ENCODE results near the gene MX1. TPM values are rescaled to one million over a fixed set of nuclear protein-coding genes. Genes with fewer than 3 reads are reported as not detected.

The MX1 gene
- total and polyA plus RNA-seq, 2 donors (not counting 3 experiments of a cell fraction or from before 2014, with no cell fraction given) = 5.9 to 25.1 TPM

GRCh38 chr21:41491412-41491811 lies 65.4 kb downstream of the MX1 start:
- intact Hi-C loops (cut with micrococcal nuclease) (no loop called here), dilution Hi-C loops (cut with MboI; ENCODE audit: extremely low pct_ligation_motif_present, low sequenced_read_pairs) (no loop called here)
- CTCF ChIA-PET = interaction anchor here (0.6 kb wide), 1 partner anchor 100 kb away, joined by 3 read pairs; no protein-coding TSS in a partner anchor
- TF ChIP-seq MYC (IDR thresholded peaks at IDR 0.05; ENCODE audit: low read depth, low read length) = no peak
- no peak for TF ChIP-seq MAX (IDR thresholded peaks at IDR 0.05; ENCODE audit: insufficient read depth, insufficient read length)
- no peak for TF ChIP-seq GATA2 (IDR thresholded peaks at IDR 0.05; ENCODE audit: insufficient read depth, insufficient read length, low read depth, low read length)
- TF ChIP-seq EZH2 (IDR thresholded peaks at IDR 0.05; ENCODE audit: borderline replicate concordance, low read depth, low read length, severe bottlenecking) = no peak
- no peak for TF ChIP-seq FOS (IDR thresholded peaks at IDR 0.05; ENCODE audit: borderline replicate concordance, insufficient read depth, low read length)
- H3K9ac ChIP-seq (replicated peaks; ENCODE audit: extremely low read depth, insufficient read depth, low read length) = no peak overlapping the region
- H3K9me1 ChIP-seq (replicated peaks; ENCODE audit: control insufficient read depth, extremely low read depth, insufficient read depth, low read length) = no peaks in the 10 kb centered on the region
- FAIRE-seq (no peak), DNase-seq (ENCODE audit: low read depth, low spot score) (no peak)
- BruUV-seq (replicated peaks) = no TSS peak
- no peak overlapping the region for H3K27ac ChIP-seq (ENCODE audit: insufficient read depth, low read depth, low read length)
- H3K9me3 ChIP-seq (replicated peaks; ENCODE audit: control insufficient read depth, insufficient read depth, low read length) = no peaks in the 10 kb centered on the region
- no peak overlapping the region for H2AFZ ChIP-seq (ENCODE audit: low read depth, low read length)
- no peaks in the 10 kb centered on the region for H3K4me1 ChIP-seq (ENCODE audit: control insufficient read depth, extremely low read depth, insufficient read depth, low read length)
- no peak overlapping the region for H3K4me3 ChIP-seq (replicated peaks in 1 of 3; ENCODE audit: insufficient read depth in 1 of 3, low read depth in 1 of 3, low read length in 3 of 3)
- no peaks in the 10 kb centered on the region for H3K36me3 ChIP-seq (ENCODE audit: control insufficient read depth in 2 of 2, extremely low read depth in 1 of 2, insufficient read depth in 2 of 2, low read length in 2 of 2)
- H3K4me2 ChIP-seq (ENCODE audit: insufficient read depth, low read length) = no peak overlapping the region
- POLR2A ChIA-PET = no interaction called here
- H4K20me1 ChIP-seq (replicated peaks; ENCODE audit: control insufficient read depth, extremely low read depth, insufficient read depth, low read length) = no peaks in the 10 kb centered on the region
- no peaks in the 10 kb centered on the region for H3K79me2 ChIP-seq (ENCODE audit: control insufficient read depth, insufficient read depth, low read length)
- H3K27me3 ChIP-seq (ENCODE audit: control insufficient read depth in 2 of 2, insufficient read depth in 2 of 2, low read length in 2 of 2) = no peaks in the 10 kb centered on the region

GRCh38 chr21:41494242-41494641 lies 68.2 kb downstream of the MX1 start:
- no peak for TF ChIP-seq MAX (IDR thresholded peaks at IDR 0.05; ENCODE audit: insufficient read depth, insufficient read length)
- TF ChIP-seq GATA2 (IDR thresholded peaks at IDR 0.05; ENCODE audit: insufficient read depth, insufficient read length, low read depth, low read length) = no peak
- TF ChIP-seq POLR2A (IDR thresholded peaks at IDR 0.05; ENCODE audit: low read depth, low read length) = no peak
- TF ChIP-seq JUN (IDR thresholded peaks at IDR 0.05; ENCODE audit: borderline replicate concordance, insufficient read depth, insufficient read length, low read depth) = no peak
- no peak for TF ChIP-seq CTCF (IDR thresholded peaks at IDR 0.05; ENCODE audit: extremely low read depth in 1 of 2, insufficient read depth in 1 of 2, low read depth in 1 of 2, low read length in 2 of 2)
- TF ChIP-seq MYC (IDR thresholded peaks at IDR 0.05; ENCODE audit: low read depth, low read length) = no peak
- TF ChIP-seq POLR2AphosphoS5 (IDR thresholded peaks at IDR 0.05; ENCODE audit: insufficient read depth, low read depth, low read length) = no peak
- no peak for TF ChIP-seq EZH2 (IDR thresholded peaks at IDR 0.05; ENCODE audit: borderline replicate concordance, low read depth, low read length, severe bottlenecking)
- no peak for TF ChIP-seq FOS (IDR thresholded peaks at IDR 0.05; ENCODE audit: borderline replicate concordance, insufficient read depth, low read length)
- Histone ChIP-seq H3K9me3 (replicated peaks; ENCODE audit: control insufficient read depth, insufficient read depth, low read length) (no peaks in the 10 kb centered on the region), H2AFZ (ENCODE audit: low read depth, low read length) (no peak overlapping the region), H3K79me2 (ENCODE audit: control insufficient read depth, insufficient read depth, low read length) (no peaks in the 10 kb centered on the region), H3K36me3 (ENCODE audit: control insufficient read depth in 2 of 2, extremely low read depth in 1 of 2, insufficient read depth in 2 of 2, low read length in 2 of 2) (no peaks in the 10 kb centered on the region), H3K27me3 (ENCODE audit: control insufficient read depth in 2 of 2, insufficient read depth in 2 of 2, low read length in 2 of 2) (no peaks in the 10 kb centered on the region), H3K9ac (replicated peaks; ENCODE audit: extremely low read depth, insufficient read depth, low read length) (no peak overlapping the region), H3K4me2 (ENCODE audit: insufficient read depth, low read length) (no peak overlapping the region), H3K27ac (ENCODE audit: insufficient read depth, low read depth, low read length) (no peak overlapping the region), H3K4me3 (replicated peaks in 1 of 3; ENCODE audit: insufficient read depth in 1 of 3, low read depth in 1 of 3, low read length in 3 of 3) (no peak overlapping the region), H4K20me1 (replicated peaks; ENCODE audit: control insufficient read depth, extremely low read depth, insufficient read depth, low read length) (no peaks in the 10 kb centered on the region), H3K9me1 (replicated peaks; ENCODE audit: control insufficient read depth, extremely low read depth, insufficient read depth, low read length) (no peaks in the 10 kb centered on the region), H3K4me1 (ENCODE audit: control insufficient read depth, extremely low read depth, insufficient read depth, low read length) (no peaks in the 10 kb centered on the region)
- intact Hi-C loops (cut with micrococcal nuclease) = no loop called here
- no peak for FAIRE-seq
- ChIA-PET CTCF (no interaction called here), POLR2A (no interaction called here)
- BruUV-seq (replicated peaks) = no TSS peak
- dilution Hi-C loops (cut with MboI; ENCODE audit: extremely low pct_ligation_motif_present, low sequenced_read_pairs) = no loop called here
- no peak for DNase-seq (ENCODE audit: low read depth, low spot score)

Measured in endothelial cell of umbilical vein (primary cell).